Neural progenitor cell (in vitro differentiated cells): ENCODE measurements around the gene SDK1. TPM values are rescaled to one million over a fixed set of nuclear protein-coding genes. Genes with fewer than 3 reads are reported as not detected.

Experiments
- DNase-seq: peaks from one replicate; pipeline ENCODE4 v3.0.0-alpha.2; 2016; ENCODE audit warnings: low spot score
- H2AFZ ChIP-seq: fragments of 200-600 bp; sonication (generic); replicated peaks from 2 replicates; pipeline ENCODE4 v1.6.1; 2016; ENCODE audit warnings: antibody characterized with exemption
- H3F3A ChIP-seq: fragments of 200-600 bp; sonication (generic); 2 replicates; pipeline ENCODE4 v1.6.1; 2016; ENCODE audit warnings: antibody characterized with exemption, low read depth
- H3K27ac ChIP-seq: fragments of 200-600 bp; sonication (generic); 2 replicates; pipeline ENCODE4 v1.5.1; 2016; ENCODE audit warnings: mild to moderate bottlenecking
- H3K27me3 ChIP-seq: fragments of 200-600 bp; sonication (generic); 2 replicates; pipeline ENCODE4 v1.6.1; 2016; ENCODE audit warnings: mild to moderate bottlenecking, moderate library complexity
- H3K36me3 ChIP-seq: fragments of 200-600 bp; sonication (generic); 2 replicates; pipeline ENCODE4 v1.5.1; 2016
- H3K4me1 ChIP-seq: fragments of 200-600 bp; sonication (generic); 2 replicates; pipeline ENCODE4 v1.6.1; 2016; ENCODE audit warnings: mixed run types
- H3K4me2 ChIP-seq: fragments of 200-600 bp; sonication (generic); 2 replicates; pipeline ENCODE4 v1.6.1; 2016
- H3K4me3 ChIP-seq: fragments of 200-600 bp; sonication (generic); 2 replicates; pipeline ENCODE4 v1.5.1; 2016
- H3K79me2 ChIP-seq: fragments of 200-600 bp; sonication (generic); 2 replicates; pipeline ENCODE4 v1.6.1; 2016; ENCODE audit warnings: low read depth
- H3K9ac ChIP-seq: fragments of 200-600 bp; sonication (generic); 2 replicates; pipeline ENCODE4 v1.6.1; 2016
- H3K9me3 ChIP-seq: fragments of 200-600 bp; sonication (generic); 2 replicates; pipeline ENCODE4 v1.5.1; 2016; ENCODE audit warnings: low read depth
- H4K20me1 ChIP-seq: fragments of 200-600 bp; sonication (generic); 2 replicates; pipeline ENCODE4 v1.6.1; 2016; ENCODE audit warnings: low read depth
- H3K27ac Mint-ChIP-seq: 3 replicates; pipeline ENCODE4 v1.8.0; 2021; ENCODE audit warnings: mixed read lengths
- H3K27me3 Mint-ChIP-seq: 2 replicates; pipeline ENCODE4 v1.8.0; 2022; ENCODE audit warnings: low read depth, mild to moderate bottlenecking, inconsistent platforms, moderate library complexity, mixed read lengths; ENCODE audit not compliant: insufficient read depth
- H3K36me3 Mint-ChIP-seq: 3 replicates; pipeline ENCODE4 v1.8.0; 2021; ENCODE audit warnings: mixed read lengths
- H3K4me1 Mint-ChIP-seq: 3 replicates; pipeline ENCODE4 v1.8.0; 2021; ENCODE audit warnings: mixed read lengths
- H3K4me3 Mint-ChIP-seq: 3 replicates; pipeline ENCODE4 v1.8.0; 2021; ENCODE audit warnings: mild to moderate bottlenecking, moderate library complexity, mixed read lengths
- H3K9me3 Mint-ChIP-seq: 3 replicates; pipeline ENCODE4 v1.8.0; 2020; ENCODE audit warnings: mixed read lengths
- CTCF ChIP-seq: fragments of 200-600 bp; sonication (generic); IDR thresholded peaks from 2 replicates; pipeline ENCODE4 v1.5.1; 2017; ENCODE audit warnings: antibody characterized with exemption, mild to moderate bottlenecking
- EZH2 ChIP-seq: fragments of 200-600 bp; sonication (generic); IDR thresholded peaks from 2 replicates; pipeline ENCODE4 v1.6.1; 2017; ENCODE audit warnings: antibody characterized with exemption, mild to moderate bottlenecking, moderate library complexity
- EZH2phosphoT487 ChIP-seq: fragments of 200-600 bp; sonication (generic); IDR thresholded peaks from 2 replicates; pipeline ENCODE4 v1.6.1; 2017; ENCODE audit warnings: antibody characterized with exemption
- total RNA-seq: library from RNA; depleted of rRNA; stranded (reverse); fragments of >200 nt; gene quantifications from 2 replicates; pipeline ENCODE4 v1.2.3, GENCODE V29; 2015; ENCODE audit warnings: low replicate concordance

Gene SDK1
- total RNA-seq, 1 donor from 2014 or later = 4.9 TPM

DNA sequence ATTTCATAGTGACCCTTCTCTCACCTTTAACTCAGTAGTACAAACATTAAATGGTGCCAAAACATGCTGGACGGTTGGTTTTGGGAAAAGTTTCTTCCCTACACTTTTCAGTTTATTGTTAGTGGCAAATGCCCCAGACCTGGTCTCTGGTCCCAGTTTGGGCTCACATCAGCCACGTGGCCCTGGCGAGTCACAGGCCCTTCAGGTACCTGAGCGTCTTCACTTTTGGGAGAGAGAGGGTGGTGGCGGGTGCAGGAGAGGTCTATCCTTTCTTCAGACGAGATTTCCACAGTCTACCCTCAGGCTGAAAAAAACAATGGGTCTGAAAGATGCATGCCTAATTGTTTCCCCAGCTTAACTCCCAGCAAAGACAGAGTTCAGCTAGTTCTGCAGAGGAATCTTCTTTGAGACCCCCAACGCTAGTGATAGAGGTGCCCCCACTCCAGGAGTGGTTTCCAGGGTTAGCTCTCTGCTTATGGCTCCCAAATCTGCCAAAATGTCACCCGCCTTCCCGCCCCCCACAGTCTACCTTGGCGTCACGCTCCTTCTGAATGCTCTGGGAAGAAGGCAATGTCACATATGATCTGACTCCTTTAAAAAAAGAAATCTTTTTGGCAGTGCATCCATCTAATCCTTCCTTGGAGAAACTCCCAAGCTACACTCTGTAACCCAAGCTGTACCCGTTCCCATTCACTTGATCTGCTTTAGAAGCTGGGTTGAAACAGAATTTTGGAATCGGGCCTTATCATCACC is 996.3 kb downstream of the SDK1 start:
- Histone ChIP-seq H2AFZ (no peak overlapping the region), H3F3A (no peaks in the 10 kb centered on the region), H4K20me1 (no peaks in the 10 kb centered on the region), H3K4me2 (no peak overlapping the region), H3K27ac (no peak overlapping the region), H3K79me2 (no peaks in the 10 kb centered on the region), H3K27me3 (no peaks in the 10 kb centered on the region), H3K4me3 (no peak overlapping the region), H3K9me3 (peaks cover 8% of the 10 kb centered on the region), H3K4me1 (no peaks in the 10 kb centered on the region), H3K36me3 (no peaks in the 10 kb centered on the region), H3K9ac (no peak overlapping the region)
- Mint-ChIP-seq H3K9me3 (peaks cover 11% of the 10 kb centered on the region), H3K4me3 (no peak overlapping the region), H3K36me3 (no peaks in the 10 kb centered on the region), H3K27me3 (peaks cover 6% of the 10 kb centered on the region), H3K27ac (no peak overlapping the region), H3K4me1 (no peaks in the 10 kb centered on the region)
- no peak for TF ChIP-seq CTCF
- no peak for TF ChIP-seq EZH2phosphoT487
- TF ChIP-seq EZH2 = no peak
- DNase-seq = no peak

GRCh38 chr7:4297918-4298219 is 996.8 kb downstream of the SDK1 start:
- Histone ChIP-seq H3F3A (no peaks in the 10 kb centered on the region), H2AFZ (no peak overlapping the region), H3K4me2 (no peak overlapping the region), H3K36me3 (no peaks in the 10 kb centered on the region), H3K4me3 (no peak overlapping the region), H3K9ac (no peak overlapping the region), H3K27me3 (no peaks in the 10 kb centered on the region), H3K27ac (no peak overlapping the region), H3K79me2 (no peaks in the 10 kb centered on the region), H3K4me1 (no peaks in the 10 kb centered on the region), H3K9me3 (peaks cover 7% of the 10 kb centered on the region), H4K20me1 (no peaks in the 10 kb centered on the region)
- no peak overlapping the region for H3K4me3 Mint-ChIP-seq
- no peaks in the 10 kb centered on the region for H3K36me3 Mint-ChIP-seq
- no peak overlapping the region for H3K27ac Mint-ChIP-seq
- H3K4me1 Mint-ChIP-seq = no peaks in the 10 kb centered on the region
- TF ChIP-seq EZH2phosphoT487 = no peak
- no peak for TF ChIP-seq EZH2
- no peak for TF ChIP-seq CTCF
- H3K27me3 Mint-ChIP-seq = peaks cover 6% of the 10 kb centered on the region
- DNase-seq = no peak
- peaks cover 11% of the 10 kb centered on the region for H3K9me3 Mint-ChIP-seq

DNA sequence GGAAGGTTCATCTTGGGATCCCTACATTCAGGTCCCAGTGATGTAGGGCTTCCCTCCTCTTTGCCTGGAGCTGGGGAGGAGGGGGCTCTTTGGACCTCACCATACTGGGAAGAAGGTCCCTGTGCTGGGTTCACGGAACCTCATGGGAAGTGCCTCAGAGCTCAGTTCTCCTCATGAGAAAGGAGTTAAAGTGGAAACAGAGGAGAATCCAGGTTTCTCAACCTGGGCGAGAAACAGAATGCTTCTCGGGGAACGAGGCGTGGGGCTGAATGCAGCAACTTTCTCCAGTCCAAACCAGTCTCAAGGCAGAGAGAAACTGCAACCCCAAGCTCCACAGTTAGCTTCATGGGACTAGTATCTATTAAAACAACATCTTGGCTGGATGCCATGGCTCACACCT is 998.4 kb downstream of the SDK1 start:
- no peaks in the 10 kb centered on the region for H3K4me1 ChIP-seq
- H3K27me3 ChIP-seq = no peaks in the 10 kb centered on the region
- no peaks in the 10 kb centered on the region for H4K20me1 ChIP-seq
- no peaks in the 10 kb centered on the region for H3K36me3 ChIP-seq
- H3K79me2 ChIP-seq = no peaks in the 10 kb centered on the region
- Mint-ChIP-seq H3K9me3 (peaks cover 6% of the 10 kb centered on the region), H3K27me3 (peaks cover 8% of the 10 kb centered on the region), H3K4me3 (no peak overlapping the region), H3K27ac (no peak overlapping the region), H3K36me3 (no peaks in the 10 kb centered on the region), H3K4me1 (no peaks in the 10 kb centered on the region)
- no peak overlapping the region for H3K9ac ChIP-seq
- H3F3A ChIP-seq = no peaks in the 10 kb centered on the region
- H3K4me2 ChIP-seq = no peak overlapping the region
- no peak overlapping the region for H3K27ac ChIP-seq
- no peaks in the 10 kb centered on the region for H3K9me3 ChIP-seq
- TF ChIP-seq EZH2phosphoT487 (no peak), EZH2 (no peak), CTCF (no peak)
- H3K4me3 ChIP-seq = no peak overlapping the region
- DNase-seq = no peak
- H2AFZ ChIP-seq = no peak overlapping the region
